Measurements from ENCODE around the gene NR2C2.

NR2C2 gene

GRCh38 chr3:14946236-14946635 is 1.1 kb upstream of the NR2C2 start:
- no peak for DNase-seq (ENCODE audit: low read depth)
- peak overlapping the region; percentile 99 for H3K4me3 ChIP-seq (ENCODE audit: low read depth, low read length)
- no peak for TF ChIP-seq CTCF (IDR thresholded peaks at IDR 0.05; ENCODE audit: insufficient read depth, low read depth, low read length, missing control alignments)

- no peak for TF ChIP-seq CTCF (IDR thresholded peaks at IDR 0.05; ENCODE audit: insufficient read depth, low read depth, low read length, missing control alignments)
- DNase-seq (ENCODE audit: low read depth) = no peak
- peak overlapping the region; percentile 99 for H3K4me3 ChIP-seq (ENCODE audit: low read depth, low read length)
These were observed 664 bp upstream of the NR2C2 start for GRCh38 chr3:14946739-14947099.

- no peak for TF ChIP-seq CTCF (IDR thresholded peaks at IDR 0.05; ENCODE audit: insufficient read depth, low read depth, low read length, missing control alignments)
- H3K4me3 ChIP-seq (ENCODE audit: low read depth, low read length) = peak overlapping the region; percentile 99
These were observed 664 bp downstream of the NR2C2 start for GRCh38 chr3:14947886-14948608.

GRCh38 chr3:14948609-14949038 is 1.2 kb downstream of the NR2C2 start:
- DNase-seq (ENCODE audit: low read depth) = no peak
- peak overlapping the region; percentile 89 for H3K4me3 ChIP-seq (ENCODE audit: low read depth, low read length)
- TF ChIP-seq CTCF (IDR thresholded peaks at IDR 0.05; ENCODE audit: insufficient read depth, low read depth, low read length, missing control alignments) = no peak

More at GRCh38 chr3:14947886-14948608, 664 bp downstream of the NR2C2 start:
- DNase-seq (ENCODE audit: low read depth) = peak; percentile 98

GRCh38 chr3:14949126-14949525 is 1.7 kb downstream of the NR2C2 start:
- DNase-seq (ENCODE audit: low read depth) = no peak
- H3K4me3 ChIP-seq (ENCODE audit: low read depth, low read length) = peak overlapping the region; percentile 89
- TF ChIP-seq CTCF (IDR thresholded peaks at IDR 0.05; ENCODE audit: insufficient read depth, low read depth, low read length, missing control alignments) = no peak

GRCh38 chr3:14950274-14950673 is 2.9 kb downstream of the NR2C2 start:
- no peak for DNase-seq (ENCODE audit: low read depth)
- no peak for TF ChIP-seq CTCF (IDR thresholded peaks at IDR 0.05; ENCODE audit: insufficient read depth, low read depth, low read length, missing control alignments)
- H3K4me3 ChIP-seq (ENCODE audit: low read depth, low read length) = no peak overlapping the region

- no peak for TF ChIP-seq CTCF (IDR thresholded peaks at IDR 0.05; ENCODE audit: insufficient read depth, low read depth, low read length, missing control alignments)
These were observed 9.8 kb downstream of the NR2C2 start for GRCh38 chr3:14957153-14957552.

More at GRCh38 chr3:14957153-14957552, 9.8 kb downstream of the NR2C2 start:
- DNase-seq (ENCODE audit: low read depth) = no peak
- H3K4me3 ChIP-seq (ENCODE audit: low read depth, low read length) = no peak overlapping the region

Measured in GM12865 (cell line).